Measurements from ENCODE around the gene TEX14.
A peak's percentile ranks its signal among the peaks of the same experiment; 100 is the strongest.

Gene TEX14, protein sequence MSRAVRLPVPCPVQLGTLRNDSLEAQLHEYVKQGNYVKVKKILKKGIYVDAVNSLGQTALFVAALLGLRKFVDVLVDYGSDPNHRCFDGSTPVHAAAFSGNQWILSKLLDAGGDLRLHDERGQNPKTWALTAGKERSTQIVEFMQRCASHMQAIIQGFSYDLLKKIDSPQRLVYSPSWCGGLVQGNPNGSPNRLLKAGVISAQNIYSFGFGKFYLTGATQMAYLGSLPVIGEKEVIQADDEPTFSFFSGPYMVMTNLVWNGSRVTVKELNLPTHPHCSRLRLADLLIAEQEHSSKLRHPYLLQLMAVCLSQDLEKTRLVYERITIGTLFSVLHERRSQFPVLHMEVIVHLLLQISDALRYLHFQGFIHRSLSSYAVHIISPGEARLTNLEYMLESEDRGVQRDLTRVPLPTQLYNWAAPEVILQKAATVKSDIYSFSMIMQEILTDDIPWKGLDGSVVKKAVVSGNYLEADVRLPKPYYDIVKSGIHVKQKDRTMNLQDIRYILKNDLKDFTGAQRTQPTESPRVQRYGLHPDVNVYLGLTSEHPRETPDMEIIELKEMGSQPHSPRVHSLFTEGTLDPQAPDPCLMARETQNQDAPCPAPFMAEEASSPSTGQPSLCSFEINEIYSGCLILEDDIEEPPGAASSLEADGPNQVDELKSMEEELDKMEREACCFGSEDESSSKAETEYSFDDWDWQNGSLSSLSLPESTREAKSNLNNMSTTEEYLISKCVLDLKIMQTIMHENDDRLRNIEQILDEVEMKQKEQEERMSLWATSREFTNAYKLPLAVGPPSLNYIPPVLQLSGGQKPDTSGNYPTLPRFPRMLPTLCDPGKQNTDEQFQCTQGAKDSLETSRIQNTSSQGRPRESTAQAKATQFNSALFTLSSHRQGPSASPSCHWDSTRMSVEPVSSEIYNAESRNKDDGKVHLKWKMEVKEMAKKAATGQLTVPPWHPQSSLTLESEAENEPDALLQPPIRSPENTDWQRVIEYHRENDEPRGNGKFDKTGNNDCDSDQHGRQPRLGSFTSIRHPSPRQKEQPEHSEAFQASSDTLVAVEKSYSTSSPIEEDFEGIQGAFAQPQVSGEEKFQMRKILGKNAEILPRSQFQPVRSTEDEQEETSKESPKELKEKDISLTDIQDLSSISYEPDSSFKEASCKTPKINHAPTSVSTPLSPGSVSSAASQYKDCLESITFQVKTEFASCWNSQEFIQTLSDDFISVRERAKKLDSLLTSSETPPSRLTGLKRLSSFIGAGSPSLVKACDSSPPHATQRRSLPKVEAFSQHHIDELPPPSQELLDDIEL (N-terminal part only)

DNA sequence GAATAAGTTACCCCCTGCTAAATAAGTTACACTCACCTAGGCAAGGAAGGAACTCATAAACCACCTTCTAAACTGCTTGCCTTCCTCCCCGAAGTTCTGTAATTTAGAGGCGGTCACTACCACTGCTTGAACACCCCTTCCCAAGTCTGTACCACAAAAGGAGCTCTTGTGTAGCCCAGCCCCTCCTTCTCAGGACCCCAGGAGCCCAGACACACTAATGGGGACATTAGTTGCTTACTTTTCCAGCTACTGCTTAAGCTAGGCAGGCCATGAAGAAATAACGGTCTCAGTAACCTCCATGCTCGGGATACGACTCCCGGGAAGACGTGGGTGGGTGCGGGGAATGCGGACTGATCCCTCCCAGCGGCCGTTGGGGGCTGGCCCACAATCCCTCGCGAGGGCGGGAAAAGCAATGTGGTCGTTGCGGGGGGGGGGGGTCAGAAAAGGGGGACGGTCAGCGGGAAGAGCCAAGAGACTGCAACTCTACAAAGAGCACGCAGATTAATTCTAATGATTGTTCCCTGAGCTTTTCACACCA lies at the start of gene TEX14:
Gene TEX14 (minus strand): TSS at position 345 of the 538 bp plus-strand sequence. CDS start 40,044 bp downstream, outside the sequence.
- no peak for DNase-seq (ENCODE audit: low read depth)
- peak within 1 kb of the TSS; percentile 77 for H3K4me3 ChIP-seq (ENCODE audit: low read depth, low read length)
- TF ChIP-seq, protein P1, sequence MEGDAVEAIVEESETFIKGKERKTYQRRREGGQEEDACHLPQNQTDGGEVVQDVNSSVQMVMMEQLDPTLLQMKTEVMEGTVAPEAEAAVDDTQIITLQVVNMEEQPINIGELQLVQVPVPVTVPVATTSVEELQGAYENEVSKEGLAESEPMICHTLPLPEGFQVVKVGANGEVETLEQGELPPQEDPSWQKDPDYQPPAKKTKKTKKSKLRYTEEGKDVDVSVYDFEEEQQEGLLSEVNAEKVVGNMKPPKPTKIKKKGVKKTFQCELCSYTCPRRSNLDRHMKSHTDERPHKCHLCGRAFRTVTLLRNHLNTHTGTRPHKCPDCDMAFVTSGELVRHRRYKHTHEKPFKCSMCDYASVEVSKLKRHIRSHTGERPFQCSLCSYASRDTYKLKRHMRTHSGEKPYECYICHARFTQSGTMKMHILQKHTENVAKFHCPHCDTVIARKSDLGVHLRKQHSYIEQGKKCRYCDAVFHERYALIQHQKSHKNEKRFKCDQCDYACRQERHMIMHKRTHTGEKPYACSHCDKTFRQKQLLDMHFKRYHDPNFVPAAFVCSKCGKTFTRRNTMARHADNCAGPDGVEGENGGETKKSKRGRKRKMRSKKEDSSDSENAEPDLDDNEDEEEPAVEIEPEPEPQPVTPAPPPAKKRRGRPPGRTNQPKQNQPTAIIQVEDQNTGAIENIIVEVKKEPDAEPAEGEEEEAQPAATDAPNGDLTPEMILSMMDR (conservative IDR thresholded peaks at IDR 0.05; ENCODE audit: low read depth, low read length), result no peak

DNA sequence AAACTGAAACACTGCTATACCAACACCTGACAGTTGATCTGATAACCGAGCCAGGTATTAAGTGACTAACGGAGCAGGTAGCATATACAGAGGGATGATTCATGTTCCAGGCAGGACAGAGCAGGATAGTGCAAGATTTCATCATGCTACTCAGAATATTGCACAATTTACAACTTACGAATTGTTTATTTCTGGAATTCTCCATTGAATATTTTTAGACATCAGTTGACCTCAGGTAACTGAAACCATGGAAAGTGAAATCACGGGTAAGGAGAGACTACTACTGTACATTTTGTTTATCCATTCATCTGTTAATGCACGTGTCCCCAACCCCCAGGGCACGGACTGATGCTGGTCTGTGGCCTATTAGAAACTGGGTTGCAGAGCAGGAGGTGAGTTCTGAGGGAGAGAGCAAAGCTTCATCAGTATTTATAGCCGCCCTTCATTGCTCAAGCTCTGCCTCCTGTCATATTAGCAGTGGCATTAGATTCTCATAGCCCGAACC lies 49.3 kb upstream of the TEX14 start:
- no peak overlapping the region for H3K4me3 ChIP-seq (ENCODE audit: low read depth, low read length)
- TF ChIP-seq, protein P1 (conservative IDR thresholded peaks at IDR 0.05; ENCODE audit: low read depth, low read length), result no peak
- peak; percentile 74 for DNase-seq (ENCODE audit: low read depth)

DNA sequence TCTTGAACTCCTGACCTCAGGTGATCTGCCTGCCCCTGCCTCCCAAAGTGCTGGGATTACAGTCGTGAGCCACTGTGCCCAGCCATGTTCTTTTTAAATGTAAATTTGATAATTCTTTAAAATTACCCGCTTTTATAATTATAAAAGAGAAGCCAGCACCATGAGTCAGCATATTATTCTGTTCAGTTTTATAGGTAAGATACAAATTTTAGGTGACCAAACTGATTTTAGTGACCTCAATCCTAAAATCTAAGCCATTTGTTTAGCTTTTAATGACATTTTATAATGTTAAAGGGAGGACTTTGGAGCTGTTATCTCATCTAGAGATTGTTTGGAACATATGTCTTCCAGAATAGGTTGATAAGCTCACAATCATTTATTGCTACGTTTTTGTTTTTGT lies 43.0 kb upstream of the TEX14 start:
- TF ChIP-seq, protein P1 (conservative IDR thresholded peaks at IDR 0.05; ENCODE audit: low read depth, low read length), result no peak

DNA sequence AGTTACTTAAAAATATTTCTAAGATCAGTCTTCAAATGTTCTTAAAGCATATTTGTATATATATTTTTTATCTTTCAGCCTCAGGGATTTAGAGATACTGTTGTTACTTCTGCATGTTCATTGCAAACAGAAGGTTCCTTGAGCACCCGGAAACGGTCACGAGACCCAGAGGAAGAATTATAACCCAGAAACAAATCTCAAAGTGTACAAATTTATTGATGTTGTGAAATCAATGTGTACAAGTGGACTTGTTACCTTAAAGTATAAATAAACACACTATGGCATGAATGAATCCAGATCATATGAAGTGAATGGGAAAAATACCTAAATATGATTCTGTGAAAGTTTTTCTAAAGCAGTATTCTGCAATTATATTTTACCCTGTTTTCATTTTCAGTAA lies 42.2 kb upstream of the TEX14 start:
- DNase-seq (ENCODE audit: low read depth), result no peak
- H3K4me3 ChIP-seq (ENCODE audit: low read depth, low read length), result no peak overlapping the region

More for the DNA sequence above, 43.0 kb upstream of the TEX14 start:
- DNase-seq (ENCODE audit: low read depth), result no peak
- no peak overlapping the region for H3K4me3 ChIP-seq (ENCODE audit: low read depth, low read length)

DNA sequence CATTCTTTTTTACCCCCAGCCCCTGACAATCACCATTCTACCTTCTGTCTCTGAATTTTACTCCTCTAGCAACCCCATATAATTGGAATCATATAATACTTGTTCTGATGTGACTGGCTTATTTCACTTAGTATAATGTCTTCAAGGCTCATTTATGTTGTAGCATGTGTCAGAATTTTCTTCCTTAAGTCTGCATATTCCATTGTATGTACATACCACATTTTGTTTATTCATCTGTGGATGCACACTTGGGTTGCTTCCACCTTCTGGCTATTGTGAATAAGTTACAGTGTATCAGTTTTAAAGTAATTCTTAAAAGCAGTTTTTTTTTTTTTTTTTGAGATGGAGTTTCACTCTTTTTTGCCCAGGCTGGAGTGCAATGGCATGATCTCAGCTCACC lies 39.1 kb upstream of the TEX14 start:
- TF ChIP-seq, protein P1 (conservative IDR thresholded peaks at IDR 0.05; ENCODE audit: low read depth, low read length), result no peak
- no peak overlapping the region for H3K4me3 ChIP-seq (ENCODE audit: low read depth, low read length)
- no peak for DNase-seq (ENCODE audit: low read depth)

More for the DNA sequence above, 42.2 kb upstream of the TEX14 start:
- TF ChIP-seq, protein P1 (conservative IDR thresholded peaks at IDR 0.05; ENCODE audit: low read depth, low read length), result no peak

DNA sequence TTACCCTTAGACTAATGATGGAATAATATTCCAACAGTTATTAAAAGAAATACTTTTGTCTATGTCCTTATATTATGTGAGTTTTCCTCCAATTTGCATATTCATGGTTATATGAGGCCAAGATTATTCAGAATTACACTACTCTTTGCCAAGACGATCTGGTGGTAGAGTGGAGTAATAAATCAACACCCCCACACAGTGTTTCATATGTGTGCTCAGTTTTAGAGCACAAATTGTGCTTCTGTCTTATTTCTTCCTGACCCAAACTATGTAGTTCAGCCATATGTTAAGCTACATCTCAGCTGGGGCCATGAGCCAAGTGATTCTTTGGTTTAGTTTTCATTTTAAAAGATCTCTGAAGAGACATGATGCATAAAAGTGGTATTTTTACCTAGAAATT lies 37.0 kb upstream of the TEX14 start:
- TF ChIP-seq, protein P1 (conservative IDR thresholded peaks at IDR 0.05; ENCODE audit: low read depth, low read length), result no peak
- H3K4me3 ChIP-seq (ENCODE audit: low read depth, low read length), result no peak overlapping the region
- DNase-seq (ENCODE audit: low read depth), result peak; percentile 3

Measured in choroid plexus epithelial cell (primary cell).